Activated T-helper 1 cell treated with anti-CD3 and anti-CD28 coated beads, Interleukin-12 subunit alpha, Interleukin-12 subunit beta, Interleukin-2, Interleukin-4 antibody, amounts not matched to agents 30 ng/mL and 10 ng/mL and 1 ng/mL, durations not matched to agents 14 hours and 24 hours and 36 hours (primary cell): ENCODE data around the gene DSCAM. TPM values are rescaled to one million over a fixed set of nuclear protein-coding genes. Genes with fewer than 3 reads are reported as not detected.
"Not testable (repeated sequence)": the region's sequence is repeated elsewhere in the genome, so short reads cannot be mapped to it uniquely, and the experiment has no call there.

Experiments used
- DNase-seq: peaks from one replicate; pipeline ENCODE4 v3.0.0; 2021; ENCODE audit warnings: low spot score
- H3K27ac Mint-ChIP-seq: one replicate; pipeline ENCODE4 v1.8.0; 2021; ENCODE audit warnings: mild to moderate bottlenecking, mixed read lengths
- H3K27me3 Mint-ChIP-seq: one replicate; pipeline ENCODE4 v1.8.0; 2022; ENCODE audit warnings: mild to moderate bottlenecking, moderate library complexity, mixed read lengths; ENCODE audit not compliant: insufficient read depth
- H3K36me3 Mint-ChIP-seq: one replicate; pipeline ENCODE4 v1.8.0; 2021; ENCODE audit warnings: low read depth, mixed read lengths
- H3K4me1 Mint-ChIP-seq: one replicate; pipeline ENCODE4 v1.8.0; 2021; ENCODE audit warnings: low read depth, mixed read lengths
- H3K4me3 Mint-ChIP-seq: one replicate; pipeline ENCODE4 v1.8.0; 2021; ENCODE audit warnings: mild to moderate bottlenecking, moderate library complexity, mixed read lengths
- H3K9me3 Mint-ChIP-seq: one replicate; pipeline ENCODE4 v1.8.0; 2021; ENCODE audit warnings: mixed read lengths
- intact Hi-C: fragments of 100-400 bp; cut with micrococcal nuclease; formaldehyde crosslinking; loops from one replicate; pipeline ENCODE4 v1.15.1; 2024
- total RNA-seq: library from RNA; stranded (reverse); gene quantifications from 2 replicates; pipeline ENCODE4 v1.2.3, GENCODE V29; 2022

The DSCAM gene
- not detected in 2 replicates for total RNA-seq

GRCh38 chr21:40846587-40847411 lies at the start of gene DSCAM:
TSS of gene DSCAM (minus strand) at chr21:40847158. CDS start at chr21:40846661, 497 bp downstream.
- no peaks in the 10 kb centered on the region for H3K9me3 Mint-ChIP-seq
- intact Hi-C loops: no loop called here
- no peak within 1 kb of the TSS for H3K4me3 Mint-ChIP-seq
- no peak for DNase-seq
- no peak within 1 kb of the TSS for H3K27ac Mint-ChIP-seq
- H3K4me1 Mint-ChIP-seq: no peaks in the 10 kb centered on the region
- no peaks in the 10 kb centered on the region for H3K36me3 Mint-ChIP-seq
- H3K27me3 Mint-ChIP-seq: peaks cover 24% of the 10 kb centered on the region

DNA sequence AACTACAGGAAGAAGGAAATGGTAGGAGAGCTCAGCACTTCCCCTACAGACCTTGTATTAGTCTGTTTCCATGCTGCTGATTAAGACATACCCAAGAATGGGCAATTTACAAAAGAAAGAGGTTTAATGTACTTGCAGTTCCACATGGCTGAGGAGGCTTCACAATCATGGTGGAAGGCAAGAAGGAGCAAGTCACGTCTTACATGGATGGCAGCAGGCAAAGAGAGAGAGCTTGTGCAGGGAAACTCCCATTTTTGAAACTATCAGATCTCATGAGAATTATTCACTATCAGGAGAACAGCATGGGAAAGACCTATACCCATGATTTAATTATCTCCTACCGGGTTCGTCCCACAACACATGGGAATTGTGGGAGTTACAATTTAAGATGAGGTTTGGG lies 48.7 kb upstream of the DSCAM start:
- peaks cover 28% of the 10 kb centered on the region for H3K9me3 Mint-ChIP-seq
- DNase-seq, H3K4me1 Mint-ChIP-seq, intact Hi-C loops, H3K4me3 Mint-ChIP-seq, H3K27ac Mint-ChIP-seq, H3K36me3 Mint-ChIP-seq, H3K27me3 Mint-ChIP-seq: not testable (repeated sequence)

- intact Hi-C loops: no loop called here
- Mint-ChIP-seq H3K36me3 (no peaks in the 10 kb centered on the region), H3K9me3 (peaks cover 7% of the 10 kb centered on the region), H3K4me3 (no peak overlapping the region), H3K4me1 (no peaks in the 10 kb centered on the region), H3K27me3 (no peaks in the 10 kb centered on the region), H3K27ac (no peak overlapping the region)
- DNase-seq: no peak
Observed at GRCh38 chr21:40886931-40887330, 40.0 kb upstream of the DSCAM start.

GRCh38 chr21:40886006-40886405 lies 39.0 kb upstream of the DSCAM start:
- Mint-ChIP-seq H3K4me3 (no peak overlapping the region), H3K36me3 (no peaks in the 10 kb centered on the region), H3K27me3 (no peaks in the 10 kb centered on the region), H3K9me3 (peaks cover 7% of the 10 kb centered on the region), H3K27ac (no peak overlapping the region), H3K4me1 (no peaks in the 10 kb centered on the region)
- intact Hi-C loops: no loop called here
- no peak for DNase-seq

DNA sequence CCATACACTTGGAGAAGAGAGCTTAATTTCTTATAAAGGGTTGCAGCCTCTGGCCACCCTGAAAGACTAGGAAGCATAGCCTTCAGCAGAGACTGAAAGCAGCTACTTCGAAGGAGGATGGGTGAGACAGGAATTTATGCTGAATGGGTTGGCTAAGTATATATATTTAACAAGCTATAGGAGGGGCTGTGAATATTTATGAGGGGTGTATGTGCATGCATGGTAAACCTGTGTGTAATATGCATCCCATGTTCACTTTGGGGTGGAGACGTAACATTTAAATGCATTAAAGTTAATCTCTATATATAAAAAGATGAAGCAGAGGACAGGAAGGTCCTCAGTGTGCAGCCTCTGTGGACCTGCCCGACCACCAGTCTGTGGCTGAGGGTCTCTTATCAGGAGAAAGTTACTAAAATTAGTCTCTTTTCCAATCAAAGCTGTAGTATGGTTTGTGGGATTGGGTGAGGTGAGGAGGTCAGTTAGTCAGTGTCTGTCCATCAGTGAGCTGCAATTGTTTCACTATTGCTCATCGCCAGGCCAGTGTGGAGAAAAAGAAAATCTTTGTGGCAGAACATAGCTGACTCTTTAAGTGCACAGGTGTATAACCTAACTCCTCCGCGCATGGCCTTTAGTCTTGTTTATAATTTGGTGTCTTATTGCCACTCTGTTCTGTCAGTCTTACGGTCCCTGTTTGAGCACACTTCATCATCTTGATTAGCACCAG lies 35.4 kb upstream of the DSCAM start:
- Mint-ChIP-seq H3K36me3 (no peaks in the 10 kb centered on the region), H3K4me3 (no peak overlapping the region), H3K27me3 (no peaks in the 10 kb centered on the region), H3K9me3 (peaks cover 7% of the 10 kb centered on the region), H3K27ac (no peak overlapping the region), H3K4me1 (no peaks in the 10 kb centered on the region)
- intact Hi-C loops: no loop called here
- no peak for DNase-seq

DNA sequence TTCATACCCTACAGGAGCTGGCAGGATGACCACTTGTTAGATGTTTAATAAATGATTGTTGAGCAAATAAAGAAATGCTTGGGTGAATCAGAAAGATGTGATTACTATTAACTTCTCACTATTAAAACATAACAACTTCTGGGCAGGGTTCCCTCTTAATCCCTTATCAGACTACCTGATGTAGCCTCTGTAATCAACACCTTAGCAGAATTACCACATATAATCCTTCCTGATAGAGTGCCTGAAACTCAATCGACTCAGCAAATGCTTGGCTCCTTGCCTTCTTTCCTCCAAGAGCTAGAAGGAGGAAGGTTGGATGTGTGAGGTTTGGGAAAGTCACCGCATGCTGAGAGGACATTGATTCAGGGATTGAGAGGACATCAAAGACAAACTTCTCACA lies 34.8 kb upstream of the DSCAM start:
- peaks cover 7% of the 10 kb centered on the region for H3K9me3 Mint-ChIP-seq
- no peaks in the 10 kb centered on the region for H3K4me1 Mint-ChIP-seq
- no peak overlapping the region for H3K27ac Mint-ChIP-seq
- H3K27me3 Mint-ChIP-seq: no peaks in the 10 kb centered on the region
- no peaks in the 10 kb centered on the region for H3K36me3 Mint-ChIP-seq
- no peak for DNase-seq
- intact Hi-C loops: no loop called here
- no peak overlapping the region for H3K4me3 Mint-ChIP-seq

- no peak for DNase-seq
- Mint-ChIP-seq H3K27ac (no peak overlapping the region), H3K4me3 (no peak overlapping the region), H3K27me3 (no peaks in the 10 kb centered on the region), H3K36me3 (no peaks in the 10 kb centered on the region), H3K9me3 (peaks cover 6% of the 10 kb centered on the region), H3K4me1 (no peaks in the 10 kb centered on the region)
- intact Hi-C loops: no loop called here
Observed at GRCh38 chr21:40871099-40871498, 24.1 kb upstream of the DSCAM start.

GRCh38 chr21:40863839-40864238 lies 16.9 kb upstream of the DSCAM start:
- peaks cover 1% of the 10 kb centered on the region for H3K27me3 Mint-ChIP-seq
- H3K4me1 Mint-ChIP-seq: no peaks in the 10 kb centered on the region
- H3K27ac Mint-ChIP-seq: no peak overlapping the region
- H3K4me3 Mint-ChIP-seq: no peak overlapping the region
- intact Hi-C loops: no loop called here
- no peak for DNase-seq
- H3K9me3 Mint-ChIP-seq: no peaks in the 10 kb centered on the region
- H3K36me3 Mint-ChIP-seq: no peaks in the 10 kb centered on the region

GRCh38 chr21:40858517-40858916 lies 11.6 kb upstream of the DSCAM start:
- Mint-ChIP-seq H3K27ac (no peak overlapping the region), H3K27me3 (peaks cover 1% of the 10 kb centered on the region), H3K4me3 (no peak overlapping the region), H3K9me3 (no peaks in the 10 kb centered on the region), H3K4me1 (no peaks in the 10 kb centered on the region), H3K36me3 (no peaks in the 10 kb centered on the region)
- intact Hi-C loops: no loop called here
- DNase-seq: no peak

DNA sequence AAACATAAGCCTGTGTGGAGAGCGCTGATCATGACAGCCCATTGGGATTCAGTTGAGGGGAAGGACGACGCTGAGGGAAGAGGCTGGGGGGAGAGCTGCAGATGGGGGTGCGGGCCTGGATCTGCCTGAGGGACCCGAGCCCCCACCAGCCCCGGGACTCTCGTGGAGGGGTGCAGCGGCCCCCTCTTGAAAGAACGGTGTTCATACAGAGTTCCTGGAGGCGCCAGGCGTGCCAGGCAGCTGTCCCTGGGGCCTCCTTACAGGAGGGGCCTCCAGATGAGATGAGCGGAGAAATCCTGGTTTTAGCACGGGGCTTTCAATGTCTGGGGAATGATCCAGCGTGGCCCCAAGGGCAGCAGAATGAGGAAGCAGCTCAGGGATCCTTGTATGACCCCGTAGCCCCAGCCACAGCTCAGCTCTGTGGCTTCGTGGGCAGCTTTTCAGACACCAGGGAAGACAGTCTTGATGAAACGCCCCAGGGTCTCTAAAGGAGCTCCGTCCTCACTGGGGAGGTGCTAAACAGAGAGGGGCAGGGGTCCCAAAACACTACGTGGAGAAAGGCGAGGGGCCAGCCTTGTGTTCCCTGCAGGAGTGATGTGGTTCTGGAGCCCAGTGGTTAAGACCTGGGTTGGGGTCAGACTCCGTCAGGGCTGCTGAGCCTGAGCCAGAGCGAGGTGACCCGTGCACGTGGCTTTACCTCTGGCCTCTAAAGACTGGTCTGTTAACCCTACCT lies 7.2 kb upstream of the DSCAM start:
- Mint-ChIP-seq H3K27me3 (no peaks in the 10 kb centered on the region), H3K27ac (no peak overlapping the region), H3K4me3 (no peak overlapping the region), H3K36me3 (no peaks in the 10 kb centered on the region), H3K4me1 (no peaks in the 10 kb centered on the region), H3K9me3 (no peaks in the 10 kb centered on the region)
- no peak for DNase-seq
- intact Hi-C loops: no loop called here

DNA sequence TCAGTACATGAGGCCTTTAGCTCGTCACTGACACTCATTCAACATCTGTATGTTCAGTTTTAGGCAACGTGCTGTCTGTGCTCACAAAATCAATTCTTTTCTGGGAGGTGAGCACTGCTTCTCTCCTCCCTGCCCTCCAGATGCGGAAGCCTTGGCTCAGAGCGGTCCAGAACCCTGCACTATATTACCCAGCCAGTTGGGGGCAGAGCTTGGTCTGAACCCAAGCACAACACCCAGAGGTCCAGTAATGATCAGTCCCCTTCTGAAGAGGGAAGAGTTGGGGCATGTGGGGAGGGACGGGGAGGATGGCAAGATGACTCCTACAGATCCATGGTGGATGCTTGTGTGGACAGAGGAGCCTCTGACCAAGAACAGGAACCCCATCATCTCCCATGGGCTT lies 5.6 kb upstream of the DSCAM start:
- no peak for DNase-seq
- Mint-ChIP-seq H3K27me3 (peaks cover 5% of the 10 kb centered on the region), H3K36me3 (no peaks in the 10 kb centered on the region), H3K9me3 (no peaks in the 10 kb centered on the region), H3K27ac (no peak overlapping the region), H3K4me3 (no peak overlapping the region), H3K4me1 (no peaks in the 10 kb centered on the region)
- intact Hi-C loops: no loop called here

DNA sequence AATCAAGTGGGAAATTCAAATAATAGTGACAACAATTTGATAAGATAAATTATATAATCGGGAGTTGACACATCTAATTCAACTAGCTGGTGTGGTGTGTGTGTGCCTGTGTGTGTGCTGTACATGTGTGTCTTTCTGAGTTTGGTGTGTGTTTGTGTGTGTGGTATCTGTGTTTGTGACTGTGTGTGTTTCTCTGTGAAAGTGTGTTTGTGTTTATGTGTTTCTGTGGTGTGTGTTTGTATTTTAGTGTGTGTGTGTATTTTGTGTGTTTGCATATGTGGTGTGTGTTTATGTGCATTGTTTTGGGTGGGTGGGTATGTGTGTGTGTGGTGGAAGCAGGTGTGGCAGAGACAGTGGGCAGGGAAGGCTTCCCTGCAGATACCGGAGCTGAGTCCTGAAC lies 4.8 kb upstream of the DSCAM start:
- Mint-ChIP-seq H3K4me1 (no peaks in the 10 kb centered on the region), H3K27ac (no peak overlapping the region), H3K27me3 (peaks cover 11% of the 10 kb centered on the region), H3K4me3 (no peak overlapping the region), H3K9me3 (no peaks in the 10 kb centered on the region), H3K36me3 (no peaks in the 10 kb centered on the region)
- DNase-seq: no peak
- intact Hi-C loops: no loop called here

DNA sequence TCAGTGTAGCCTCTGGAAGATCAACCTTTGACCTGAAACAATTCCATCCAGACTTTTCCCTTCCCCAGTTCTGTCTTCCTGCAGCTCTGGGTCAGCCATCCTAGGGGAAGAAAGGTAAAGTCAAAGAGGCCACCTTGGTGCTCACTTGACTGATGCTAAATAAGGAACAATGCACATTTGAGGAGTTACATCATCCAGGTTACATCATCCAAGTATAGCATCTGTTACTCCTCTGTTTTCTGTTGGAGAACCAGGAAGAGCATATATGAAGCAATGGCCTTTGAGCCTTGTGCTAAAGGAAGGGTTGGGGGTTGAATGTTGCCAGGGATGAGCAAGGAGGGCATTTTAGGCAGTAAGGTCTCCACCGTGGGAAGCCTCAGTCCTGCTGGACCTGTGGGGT lies 3.1 kb upstream of the DSCAM start:
- Mint-ChIP-seq H3K27ac (no peak overlapping the region), H3K27me3 (peaks cover 17% of the 10 kb centered on the region), H3K4me3 (no peak overlapping the region), H3K36me3 (no peaks in the 10 kb centered on the region), H3K4me1 (no peaks in the 10 kb centered on the region), H3K9me3 (no peaks in the 10 kb centered on the region)
- intact Hi-C loops: no loop called here
- DNase-seq: no peak
